Ishikawa (cell line): ENCODE measurements around the gene P2RX1.

Experiments
- CEBPB ChIP-seq: IDR thresholded peaks from 2 replicates; pipeline ENCODE4 v1.6.1; 2012
- EP300 ChIP-seq: IDR thresholded peaks from 2 replicates; pipeline ENCODE4 v1.6.1; 2012; ENCODE audit warnings: borderline replicate concordance
- FOXM1 ChIP-seq: IDR thresholded peaks from 2 replicates; pipeline ENCODE4 v1.6.1; 2012; ENCODE audit warnings: low read depth, borderline replicate concordance
- NFIC ChIP-seq: IDR thresholded peaks from 2 replicates; pipeline ENCODE4 v1.6.1; 2012
- REST ChIP-seq: IDR thresholded peaks from 2 replicates; pipeline ENCODE4 v1.6.1; 2012; ENCODE audit warnings: low read depth, mild to moderate bottlenecking

GRCh38 chr17:3965118-3965800, 49.0 kb upstream of the P2RX1 start:
- TF ChIP-seq EP300: no peak
- no peak for TF ChIP-seq CEBPB
- TF ChIP-seq FOXM1: no peak
- no peak for TF ChIP-seq REST
- TF ChIP-seq NFIC: no peak
